NB4 (cell line): ENCODE data around the gene FARP1.

ENCODE experiments used
- DNase-seq: peaks from one replicate; pipeline ENCODE4 v3.0.0; 2010; ENCODE audit warnings: low read depth
- H3K4me3 ChIP-seq: one replicate; pipeline ENCODE4 v1.5.1; 2011; ENCODE audit warnings: mild to moderate bottlenecking, low read depth, low read length, moderate library complexity
- CTCF ChIP-seq: IDR thresholded peaks from one replicate; pipeline ENCODE4 v1.5.1; 2012; ENCODE audit warnings: low read depth, low read length
- MAX ChIP-seq: IDR thresholded peaks from 2 replicates; pipeline ENCODE4 v1.6.1; 2011; ENCODE audit warnings: low read depth, low read length
- MYC ChIP-seq: IDR thresholded peaks from 2 replicates; pipeline ENCODE4 v1.6.1; 2011; ENCODE audit warnings: low read depth, low read length
- POLR2A ChIP-seq: IDR thresholded peaks from 2 replicates; pipeline ENCODE4 v1.6.1; 2011; ENCODE audit warnings: mild to moderate bottlenecking; ENCODE audit not compliant: insufficient read length; ENCODE audit errors: extremely low read depth

FARP1 gene

GRCh38 chr13:98487016-98487415 is 344.1 kb downstream of the FARP1 start:
- TF ChIP-seq CTCF: no peak
- no peak for TF ChIP-seq MYC
- no peak for TF ChIP-seq MAX
- TF ChIP-seq POLR2A: no peak
- no peak overlapping the region for H3K4me3 ChIP-seq
- DNase-seq: no peak

GRCh38 chr13:98487522-98487921 is 344.6 kb downstream of the FARP1 start:
- TF ChIP-seq MYC (no peak), CTCF (no peak), MAX (peak; percentile 39; the same call in 1 of the 2 replicates)
- no peak overlapping the region for H3K4me3 ChIP-seq
- no peak for DNase-seq

GRCh38 chr13:98488736-98489135 is 345.8 kb downstream of the FARP1 start:
- no peak for TF ChIP-seq POLR2A
- TF ChIP-seq CTCF: no peak
- no peak for TF ChIP-seq MAX
- TF ChIP-seq MYC: no peak
- no peak for DNase-seq
- H3K4me3 ChIP-seq: no peak overlapping the region

- no peak overlapping the region for H3K4me3 ChIP-seq
- no peak for TF ChIP-seq MAX
- TF ChIP-seq CTCF: no peak
- no peak for TF ChIP-seq MYC
- no peak for TF ChIP-seq POLR2A
- DNase-seq: no peak
Observed at GRCh38 chr13:98489446-98490194, 346.7 kb downstream of the FARP1 start.

- DNase-seq: no peak
- TF ChIP-seq CTCF (no peak), POLR2A (no peak), MAX (no peak), MYC (no peak)
- no peak overlapping the region for H3K4me3 ChIP-seq
Observed at GRCh38 chr13:98490195-98490836, 347.4 kb downstream of the FARP1 start.
